PC-9 (cell line): ENCODE measurements around the gene PHAF1. TPM values are rescaled to one million over a fixed set of nuclear protein-coding genes. Genes with fewer than 3 reads are reported as not detected.
A peak's percentile ranks its signal among the peaks of the same experiment; 100 is the strongest.

Experiments
- BruUV-seq: library from RNA; stranded (reverse); fragments of 400-500 nt; replicated peaks from 2 replicates; lab custom pipeline; 2021; lab: Mats Ljungman, UMichigan
- CTCF ChIA-PET: fragments of 300-600 bp; sonication (Branson Sonifier 250); formaldehyde crosslinking; loops from one replicate; lab custom pipeline; 2022; ENCODE audit warnings: antibody characterized with exemption; lab: Charles Lee
- POLR2A ChIA-PET: fragments of 300-600 bp; sonication (Branson Sonifier 250); formaldehyde crosslinking; loops from one replicate; lab custom pipeline; 2022; ENCODE audit warnings: antibody characterized with exemption; ENCODE audit not compliant: unreplicated experiment; lab: Charles Lee
- DNase-seq, 2 experiments: peaks; one replicate each; pipeline versions ENCODE4 v3.0.0 to v3.0.0-alpha.2; 2015 to 2022; ENCODE audit warnings: mixed read lengths in 1 of 2
- H2AFZ ChIP-seq: fragments of 200-600 bp; sonication (generic); 2 replicates; pipeline ENCODE4 v1.8.1; 2017; ENCODE audit warnings: antibody characterized with exemption
- H3F3A ChIP-seq: fragments of 200-600 bp; sonication (generic); 2 replicates; pipeline ENCODE4 v1.8.1; 2017; ENCODE audit warnings: antibody characterized with exemption, mild to moderate bottlenecking, low read depth; ENCODE audit not compliant: insufficient read depth
- H3K27ac ChIP-seq: fragments of 200-600 bp; sonication (generic); 2 replicates; pipeline ENCODE4 v1.6.1; 2016; ENCODE audit warnings: mixed run types
- H3K27me3 ChIP-seq: fragments of 200-600 bp; sonication (generic); 2 replicates; pipeline ENCODE4 v1.6.1; 2016; ENCODE audit warnings: low read depth, mixed run types; ENCODE audit not compliant: insufficient read depth
- H3K36me3 ChIP-seq: fragments of 200-600 bp; sonication (generic); 2 replicates; pipeline ENCODE4 v1.6.1; 2016; ENCODE audit warnings: low read depth, mixed run types
- H3K4me1 ChIP-seq: fragments of 200-600 bp; sonication (generic); replicated peaks from 2 replicates; pipeline ENCODE4 v1.6.1; 2016; ENCODE audit warnings: mixed run types; ENCODE audit not compliant: insufficient read depth
- H3K4me2 ChIP-seq: fragments of 200-600 bp; sonication (generic); 2 replicates; pipeline ENCODE4 v1.6.1; 2017; ENCODE audit warnings: mixed run types
- H3K4me3 ChIP-seq: fragments of 200-600 bp; sonication (generic); 2 replicates; pipeline ENCODE4 v1.6.1; 2016; ENCODE audit warnings: mixed run types
- H3K79me2 ChIP-seq: fragments of 200-600 bp; sonication (generic); 2 replicates; pipeline ENCODE4 v1.6.1; 2017; ENCODE audit warnings: low read depth, mixed run types
- H3K9me2 ChIP-seq: fragments of 200-600 bp; sonication (generic); 2 replicates; pipeline ENCODE4 v1.8.1; 2017; ENCODE audit warnings: mild to moderate bottlenecking; ENCODE audit not compliant: insufficient read depth
- H3K9me3 ChIP-seq: fragments of 200-600 bp; sonication (generic); 2 replicates; pipeline ENCODE4 v1.8.1; 2016; ENCODE audit warnings: low read depth; ENCODE audit not compliant: insufficient read depth
- H4K20me1 ChIP-seq: fragments of 200-600 bp; sonication (generic); 2 replicates; pipeline ENCODE4 v1.8.1; 2017; ENCODE audit not compliant: insufficient read depth
- CTCF ChIP-seq: fragments of 200-600 bp; sonication (generic); conservative IDR thresholded peaks from 2 replicates; pipeline ENCODE4 v1.6.1; 2017; ENCODE audit warnings: mixed run types, antibody characterized with exemption, mild to moderate bottlenecking, moderate library complexity
- EZH2 ChIP-seq: fragments of 200-600 bp; sonication (generic); IDR thresholded peaks from 2 replicates; pipeline ENCODE4 v1.8.0; 2017; ENCODE audit warnings: antibody characterized with exemption, low read depth
- intact Hi-C: fragments of 100-400 bp; cut with micrococcal nuclease; formaldehyde crosslinking; loops from one replicate; pipeline ENCODE4 v1.10.0; 2022; ENCODE audit not compliant: unreplicated experiment
- total RNA-seq: library from RNA; stranded (reverse); gene quantifications from 2 replicates; pipeline ENCODE4 v1.2.3, GENCODE V29; 2021

Gene PHAF1
- total RNA-seq, 1 experiment from 2014 or later = 19.5 TPM

GRCh38 chr16:67155295-67156142, 45.8 kb downstream of the PHAF1 start:
- TF ChIP-seq CTCF = no peak
- no peak for TF ChIP-seq EZH2
- ChIA-PET POLR2A (no interaction called here), CTCF (interaction anchor here (0.7 to 1.3 kb wide), 3 partner anchors 15 to 138 kb away, joined by 4 to 9 read pairs (median 6); partner anchors contain the start of gene NOL3)
- Histone ChIP-seq H3K9me3 (no peaks in the 10 kb centered on the region), H3K79me2 (peaks cover 9% of the 10 kb centered on the region; the same call in 1 of the 2 replicates), H3K27me3 (no peaks in the 10 kb centered on the region), H3K4me3 (no peak overlapping the region), H3F3A (peaks cover 29% of the 10 kb centered on the region; the same call in 1 of the 2 replicates), H4K20me1 (0 out of 2 replicates have a peak, but pooled peaks cover 3% of the 10 kb centered on the region), H3K4me1 (peaks cover 9% of the 10 kb centered on the region), H3K36me3 (no peaks in the 10 kb centered on the region), H3K9me2 (no peaks in the 10 kb centered on the region), H2AFZ (no peak overlapping the region), H3K4me2 (no peak overlapping the region), H3K27ac (no peak overlapping the region)
- peak in 1 of 2 experiments; percentile 62 for DNase-seq
- no TSS peak for BruUV-seq
- intact Hi-C loops = loop anchor here (1.0 to 5.0 kb wide), 2 partner anchors 43 to 137 kb away; no protein-coding TSS in a partner anchor

- peaks cover 29% of the 10 kb centered on the region; the same call in 1 of the 2 replicates for H3F3A ChIP-seq
- BruUV-seq = no TSS peak
- DNase-seq = no peak
- H3K4me1 ChIP-seq = peaks cover 9% of the 10 kb centered on the region
- no peak for TF ChIP-seq EZH2
- TF ChIP-seq CTCF = no peak
- H3K4me3 ChIP-seq = no peak overlapping the region
- peaks cover 9% of the 10 kb centered on the region for H3K79me2 ChIP-seq
- intact Hi-C loops = loop anchor here (5.0 kb wide), 1 partner anchor 44 kb away; no protein-coding TSS in a partner anchor
- no peaks in the 10 kb centered on the region for H3K27me3 ChIP-seq
- 0 out of 2 replicates have a peak, but pooled peaks cover 3% of the 10 kb centered on the region for H4K20me1 ChIP-seq
- H3K36me3 ChIP-seq = no peaks in the 10 kb centered on the region
- H2AFZ ChIP-seq = no peak overlapping the region
- no peaks in the 10 kb centered on the region for H3K9me2 ChIP-seq
- no peak overlapping the region for H3K27ac ChIP-seq
- H3K4me2 ChIP-seq = no peak overlapping the region
- H3K9me3 ChIP-seq = no peaks in the 10 kb centered on the region
- ChIA-PET CTCF (interaction anchor here (1.3 kb wide), 1 partner anchor 139 kb away, joined by 9 read pairs; no protein-coding TSS in a partner anchor), POLR2A (no interaction called here)
Observed at GRCh38 chr16:67156143-67156844, 46.6 kb downstream of the PHAF1 start.

GRCh38 chr16:67157106-67157748, 47.5 kb downstream of the PHAF1 start:
- BruUV-seq = no TSS peak
- H4K20me1 ChIP-seq = 0 out of 2 replicates have a peak, but pooled peaks cover 3% of the 10 kb centered on the region
- H3K36me3 ChIP-seq = no peaks in the 10 kb centered on the region
- peaks cover 9% of the 10 kb centered on the region for H3K79me2 ChIP-seq
- H3K9me3 ChIP-seq = no peaks in the 10 kb centered on the region
- ChIA-PET CTCF (no interaction called here), POLR2A (interaction anchor here (0.6 kb wide), 1 partner anchor 89 kb away, joined by 5 read pairs; no protein-coding TSS in a partner anchor)
- no peak overlapping the region for H3K4me2 ChIP-seq
- no peaks in the 10 kb centered on the region for H3K27me3 ChIP-seq
- H3K4me3 ChIP-seq = no peak overlapping the region
- no peak for DNase-seq
- TF ChIP-seq CTCF = no peak
- no peak for TF ChIP-seq EZH2
- no peak overlapping the region for H3K27ac ChIP-seq
- H3F3A ChIP-seq = peaks cover 29% of the 10 kb centered on the region; the same call in 1 of the 2 replicates
- no peak overlapping the region for H2AFZ ChIP-seq
- intact Hi-C loops = loop anchor here (5.0 kb wide), 1 partner anchor 45 kb away; no protein-coding TSS in a partner anchor
- no peaks in the 10 kb centered on the region for H3K9me2 ChIP-seq
- H3K4me1 ChIP-seq = peaks cover 9% of the 10 kb centered on the region
